ENCODE data around the gene EPB41L5.
A peak's percentile ranks its signal among the peaks of the same experiment; 100 is the strongest.
"Not testable (repeated sequence)": the region's sequence is repeated elsewhere in the genome, so short reads cannot be mapped to it uniquely, and the experiment has no call there.

Gene EPB41L5

DNA sequence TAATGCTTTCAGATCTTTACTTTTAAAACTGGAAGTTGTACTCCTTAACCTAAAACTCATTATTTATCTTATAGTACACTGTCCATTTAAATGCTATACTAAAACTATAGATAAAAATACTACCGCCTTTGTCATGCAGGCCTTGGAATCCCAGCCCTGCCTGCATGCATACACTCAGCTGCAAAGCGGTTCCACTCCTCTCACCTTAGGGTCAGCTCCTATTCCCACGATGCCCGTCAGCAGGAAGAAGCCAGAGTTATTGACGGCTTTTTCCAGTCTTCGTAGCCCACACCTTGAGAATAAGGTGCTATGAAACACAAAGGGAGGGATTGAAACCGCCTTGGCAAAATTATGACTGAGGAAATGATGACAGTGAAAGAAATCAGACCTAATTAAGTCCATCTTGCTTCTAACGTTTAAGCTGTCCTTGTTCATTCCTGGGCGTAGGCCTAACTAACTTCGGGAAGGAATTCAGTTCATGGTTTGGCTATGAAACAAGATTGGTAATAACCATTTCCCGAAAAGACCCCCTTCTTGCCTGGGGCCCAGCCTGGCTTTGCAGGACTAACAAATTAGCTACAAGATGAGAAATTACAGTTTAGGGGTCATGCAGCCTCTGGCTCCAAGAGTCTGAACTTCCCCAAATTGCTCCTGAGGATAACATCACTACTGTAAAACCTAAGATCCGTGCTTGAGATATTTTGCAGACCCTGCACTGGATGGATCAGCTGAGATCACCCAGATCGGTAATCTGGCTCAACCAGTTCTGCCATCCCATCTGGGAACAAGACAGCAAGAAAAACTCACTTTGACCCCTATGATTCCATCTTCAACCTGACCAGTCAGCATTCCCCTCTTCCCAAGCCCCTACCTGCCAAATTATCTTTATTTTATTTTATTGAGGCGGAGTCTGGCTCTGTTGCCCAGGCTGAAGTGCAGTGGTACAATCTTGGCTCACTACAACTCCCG is 17.1 kb downstream of the EPB41L5 start:
- DNase-seq (ENCODE audit: low read depth) = no peak

DNA sequence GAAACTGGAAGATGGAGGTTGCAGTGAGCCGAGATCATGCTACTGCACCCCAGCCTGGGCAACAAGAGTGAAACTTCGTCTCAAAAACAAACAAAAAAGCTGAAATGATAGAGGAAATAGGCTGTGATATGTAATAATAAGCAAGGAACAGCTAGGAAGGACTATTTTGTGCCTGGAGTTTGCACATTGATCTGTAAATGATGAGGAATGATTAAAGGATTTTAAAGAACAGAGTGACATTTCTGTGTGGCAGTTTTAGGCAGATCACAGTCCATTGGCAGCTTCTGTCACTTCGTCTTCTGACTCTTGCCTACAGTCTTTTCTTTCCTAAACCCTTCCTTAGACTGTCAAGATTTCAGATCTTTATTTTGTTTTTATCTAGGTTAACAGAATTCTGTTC is 19.4 kb downstream of the EPB41L5 start:
- no peak for DNase-seq (ENCODE audit: low read depth)

DNA sequence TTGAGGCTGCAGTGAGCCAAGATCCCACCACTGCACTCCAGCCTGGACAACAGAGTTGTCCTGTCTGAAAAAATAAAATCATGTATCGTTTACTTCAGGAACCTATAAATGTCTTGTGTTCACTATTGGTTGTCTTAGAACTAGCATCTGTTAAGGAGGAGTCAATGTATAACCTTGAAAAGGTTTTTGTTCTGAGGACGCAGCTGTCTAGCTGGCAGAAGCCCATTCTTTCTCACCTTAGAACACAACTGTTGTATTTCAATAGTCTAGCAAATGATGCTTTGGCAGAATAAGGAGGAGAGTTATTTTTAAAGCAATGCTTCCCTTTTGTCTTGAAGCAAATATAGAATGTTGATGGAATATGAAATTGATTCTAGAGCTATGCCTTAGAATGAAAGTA is 21.1 kb downstream of the EPB41L5 start:
- no peak for DNase-seq (ENCODE audit: low read depth)

DNA sequence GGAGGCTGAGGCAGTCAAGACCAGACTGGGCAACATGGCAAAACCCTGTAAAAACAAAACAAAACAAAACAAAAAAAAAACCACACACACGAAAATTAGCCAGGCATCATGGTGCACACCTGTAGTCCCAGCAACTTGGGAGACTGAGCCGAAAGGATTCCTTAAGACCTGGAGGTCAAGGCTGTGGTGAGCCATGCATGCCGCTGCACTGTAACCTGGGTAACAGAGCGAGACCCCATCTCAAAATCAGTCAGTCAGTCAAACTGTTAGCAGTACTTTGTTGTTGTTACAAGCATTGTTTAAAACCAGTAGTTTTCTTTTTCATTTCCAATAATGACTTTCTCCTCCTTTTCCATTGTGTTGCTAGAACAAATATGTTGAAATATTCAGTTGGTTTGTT is 21.7 kb downstream of the EPB41L5 start:
- no peak for DNase-seq (ENCODE audit: low read depth)

DNA sequence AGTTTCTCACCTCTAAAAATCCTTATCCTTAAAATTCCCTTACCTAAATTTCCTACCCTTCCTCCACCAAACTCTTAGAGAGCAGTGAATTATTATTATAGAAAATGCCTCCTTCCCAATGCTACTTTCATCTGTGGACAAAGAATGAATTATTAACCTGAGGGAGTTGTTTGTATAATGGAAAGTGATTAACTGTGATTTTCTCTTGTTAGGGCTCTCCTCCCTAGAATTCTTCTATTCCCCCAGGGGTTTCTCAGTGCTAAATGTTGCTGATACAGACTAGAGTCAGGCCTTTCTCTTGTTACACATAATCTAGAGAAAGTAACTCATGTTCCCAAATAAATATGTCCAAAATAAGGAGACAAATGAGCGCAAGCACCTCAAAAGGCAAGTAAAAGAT is 23.3 kb downstream of the EPB41L5 start:
- DNase-seq (ENCODE audit: low read depth) = no peak

DNA sequence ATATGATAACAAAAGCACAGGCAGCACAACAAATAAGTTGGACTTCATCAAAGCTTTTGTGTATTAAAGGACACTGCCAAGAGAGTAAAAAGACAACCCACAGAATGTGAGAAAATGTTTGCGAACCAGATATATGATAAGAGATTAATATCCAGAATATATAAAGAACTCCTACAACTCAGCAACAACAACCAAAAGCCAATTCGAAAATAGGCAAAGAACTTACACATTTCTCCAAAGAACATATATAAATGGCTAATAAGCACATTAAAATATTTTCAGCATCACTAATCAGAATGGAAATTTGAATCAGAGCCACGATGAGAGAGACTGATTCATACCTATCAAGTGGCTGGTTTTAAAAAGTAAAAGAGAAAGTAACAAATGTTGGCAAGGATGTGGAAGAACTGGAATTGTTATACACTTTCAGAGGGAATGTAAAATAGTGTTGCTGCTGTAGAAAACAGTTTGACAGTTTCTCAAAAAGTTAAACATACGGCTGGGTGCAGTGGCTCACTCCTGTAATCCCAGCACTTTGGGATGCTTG is 25.2 kb downstream of the EPB41L5 start:
- peak; percentile 25 for DNase-seq (ENCODE audit: low read depth)

DNA sequence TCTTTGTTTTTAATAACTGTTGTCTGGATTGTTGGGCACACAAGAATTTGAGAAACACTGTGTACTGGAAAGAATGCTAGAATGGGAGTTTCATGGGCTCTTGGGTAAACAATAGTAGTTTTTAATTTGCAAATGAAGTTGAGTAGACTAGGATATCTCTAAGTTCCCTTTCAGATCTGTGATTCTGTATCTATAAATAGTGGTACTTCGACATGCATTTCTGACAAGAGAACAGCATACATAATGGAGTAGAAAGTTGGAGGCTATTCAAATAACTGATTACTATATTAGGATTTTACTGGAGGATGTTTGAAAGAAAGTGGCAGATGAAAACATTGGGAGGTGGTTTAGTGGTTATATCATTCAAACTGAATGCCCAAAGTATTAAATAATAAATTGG is 29.5 kb downstream of the EPB41L5 start:
- no peak for DNase-seq (ENCODE audit: low read depth)

DNA sequence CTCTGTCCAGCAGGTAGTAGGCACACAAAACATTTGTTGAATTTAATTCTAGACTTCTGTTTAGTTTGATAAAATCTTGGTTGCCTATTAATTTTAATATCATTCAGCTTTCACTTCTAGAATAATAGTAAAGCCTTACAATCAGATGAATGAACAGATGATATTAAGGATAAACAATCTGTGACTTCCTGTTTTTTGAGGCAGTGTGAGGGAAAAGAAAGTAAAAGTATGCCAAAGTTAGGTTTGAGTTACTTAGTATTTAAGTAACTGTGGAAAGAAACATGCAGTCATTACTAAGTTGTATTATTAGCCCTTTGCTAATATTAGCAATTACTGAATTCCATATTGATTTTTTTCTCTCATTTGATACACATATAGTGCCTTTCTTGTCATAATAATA is 31.5 kb downstream of the EPB41L5 start:
- no peak for DNase-seq (ENCODE audit: low read depth)

DNA sequence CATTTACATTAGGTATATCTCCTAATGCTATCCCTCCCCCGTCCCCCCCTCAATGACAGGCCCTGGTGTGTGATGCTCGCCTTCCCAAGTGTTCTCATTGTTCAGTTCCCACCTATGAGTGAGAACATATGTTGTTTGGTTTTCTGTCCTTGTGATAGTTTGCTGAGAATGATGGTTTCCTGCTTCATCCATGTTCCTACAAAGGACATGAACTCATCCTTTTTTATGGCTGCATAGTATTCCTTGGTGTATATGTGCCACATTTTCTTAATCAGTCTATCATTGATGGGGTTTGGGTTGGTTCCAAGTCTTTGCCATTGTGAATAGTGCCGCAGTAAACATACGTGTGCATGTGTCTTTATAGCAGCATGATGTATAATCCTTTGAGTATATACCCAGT is 32.9 kb downstream of the EPB41L5 start:
- not testable (repeated sequence) for DNase-seq (ENCODE audit: low read depth)

DNA sequence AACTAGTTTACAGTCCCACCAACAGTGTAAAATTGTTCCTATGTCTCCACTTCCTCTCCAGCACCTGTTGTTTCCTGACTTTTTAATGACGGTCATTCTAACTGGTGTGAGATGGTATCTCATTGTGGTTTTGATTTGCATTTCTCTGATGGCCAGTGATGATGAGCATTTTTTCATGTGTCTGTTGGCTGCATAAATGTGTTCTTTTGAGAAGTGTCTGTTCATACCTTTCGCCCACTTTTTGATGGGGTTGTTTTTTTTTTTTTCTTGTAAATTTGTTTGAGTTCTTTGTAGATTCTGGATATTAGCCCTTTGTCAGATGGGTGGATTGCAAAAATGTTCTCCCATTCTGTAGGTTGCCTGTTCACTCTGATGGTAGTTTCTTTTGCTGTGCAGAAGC is 33.4 kb downstream of the EPB41L5 start:
- not testable (repeated sequence) for DNase-seq (ENCODE audit: low read depth)

DNA sequence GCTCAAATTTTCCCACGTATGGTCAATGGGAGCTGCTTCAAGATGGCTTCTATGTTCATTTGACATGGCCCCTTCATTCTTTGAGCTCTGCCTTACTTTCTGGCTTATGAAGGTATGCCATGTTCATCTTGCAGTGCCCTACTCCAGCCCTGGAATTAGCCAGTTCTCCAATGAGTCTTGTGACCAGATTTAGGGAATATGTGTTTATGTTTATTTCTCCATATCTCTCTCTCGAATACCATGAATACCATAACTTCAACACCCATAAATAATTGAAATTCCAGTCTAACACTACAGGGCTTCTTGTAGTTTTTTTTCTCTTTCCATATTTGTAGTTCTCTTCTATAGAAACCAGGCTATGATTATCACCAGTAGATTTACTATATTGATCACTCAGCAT is 39.7 kb downstream of the EPB41L5 start:
- DNase-seq (ENCODE audit: low read depth) = peak; percentile 45

DNA sequence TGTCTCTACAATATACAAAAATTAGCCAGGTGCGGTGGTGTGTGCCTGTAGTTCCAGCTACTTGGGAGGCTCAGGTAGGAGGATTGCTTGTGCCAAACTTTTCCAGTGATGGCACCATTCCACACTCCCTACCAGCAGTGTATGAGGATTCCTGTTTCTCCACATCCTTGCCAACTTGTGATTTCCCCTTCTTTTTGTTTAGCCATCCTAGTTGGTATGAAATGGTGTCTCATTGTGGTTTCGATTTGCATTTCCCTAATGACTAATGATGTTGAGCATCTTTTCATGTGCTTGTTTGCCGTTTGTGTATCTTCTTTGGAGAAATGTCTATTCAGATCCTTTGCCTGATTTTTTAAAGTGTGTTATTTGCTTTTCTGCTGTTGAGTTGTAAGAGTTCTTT is 41.0 kb downstream of the EPB41L5 start:
- peak; percentile 43 for DNase-seq (ENCODE audit: low read depth)

DNA sequence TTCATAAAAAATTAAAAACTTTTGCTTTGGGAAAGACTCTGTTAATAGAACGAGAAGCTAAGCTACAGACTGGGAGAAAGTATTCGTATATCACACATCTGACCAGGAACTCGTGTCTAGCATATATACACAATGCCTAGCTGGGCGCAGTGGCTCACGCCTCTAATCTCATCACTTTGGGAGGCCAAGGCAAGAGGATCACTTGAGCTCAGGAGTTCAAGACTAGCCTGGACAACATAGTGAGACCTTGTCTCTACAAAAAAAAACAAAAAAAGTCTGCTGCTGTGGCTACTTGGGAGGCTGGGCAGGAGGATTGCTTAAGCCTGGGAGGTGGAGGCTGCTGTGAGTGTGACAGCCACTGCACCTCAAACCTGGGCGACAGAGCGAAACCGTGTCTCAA is 46.6 kb downstream of the EPB41L5 start:
- DNase-seq (ENCODE audit: low read depth) = no peak

DNA sequence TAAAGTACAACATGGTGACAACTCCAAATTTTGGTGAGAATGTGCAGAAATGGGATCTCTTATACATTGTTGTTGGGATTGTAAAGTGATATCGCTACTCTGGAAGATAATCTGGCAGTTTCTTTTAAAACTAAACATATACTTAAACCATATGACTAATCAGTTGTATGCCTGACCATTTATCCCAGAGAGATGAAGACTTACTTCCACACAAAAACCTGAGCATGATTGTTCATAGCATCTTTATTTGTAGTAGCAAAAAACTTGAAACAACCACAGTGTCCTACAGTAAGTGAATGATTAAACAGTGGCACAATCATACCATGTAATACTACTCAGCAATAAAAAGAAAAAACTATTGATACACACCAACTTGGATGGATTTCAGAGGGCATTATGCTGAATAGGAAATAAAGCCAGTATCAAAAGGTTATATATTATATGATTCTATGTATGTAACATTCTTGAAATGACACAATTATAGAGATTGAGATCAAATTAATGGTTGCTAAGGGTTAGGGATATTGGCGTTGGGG is 47.3 kb downstream of the EPB41L5 start:
- DNase-seq (ENCODE audit: low read depth) = no peak

DNA sequence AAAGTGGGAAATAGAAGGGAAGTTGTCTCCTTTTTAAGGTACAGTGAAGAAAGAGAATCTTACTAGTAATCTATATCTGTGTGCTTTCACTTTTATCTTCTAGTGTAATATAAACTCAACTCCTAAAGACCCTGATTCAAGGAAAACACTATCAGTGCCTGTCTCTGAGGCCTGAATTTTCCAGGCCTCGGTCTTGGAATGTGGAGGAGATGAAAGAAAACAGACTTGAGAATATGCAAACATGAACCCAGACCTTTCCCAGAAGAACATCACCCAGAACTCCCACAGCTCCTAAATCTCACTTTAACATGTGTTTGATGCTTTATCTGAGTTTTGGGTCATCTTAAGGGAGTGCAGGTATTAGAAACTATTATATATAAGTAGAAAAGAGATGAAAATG is 51.8 kb downstream of the EPB41L5 start:
- DNase-seq (ENCODE audit: low read depth) = no peak

DNA sequence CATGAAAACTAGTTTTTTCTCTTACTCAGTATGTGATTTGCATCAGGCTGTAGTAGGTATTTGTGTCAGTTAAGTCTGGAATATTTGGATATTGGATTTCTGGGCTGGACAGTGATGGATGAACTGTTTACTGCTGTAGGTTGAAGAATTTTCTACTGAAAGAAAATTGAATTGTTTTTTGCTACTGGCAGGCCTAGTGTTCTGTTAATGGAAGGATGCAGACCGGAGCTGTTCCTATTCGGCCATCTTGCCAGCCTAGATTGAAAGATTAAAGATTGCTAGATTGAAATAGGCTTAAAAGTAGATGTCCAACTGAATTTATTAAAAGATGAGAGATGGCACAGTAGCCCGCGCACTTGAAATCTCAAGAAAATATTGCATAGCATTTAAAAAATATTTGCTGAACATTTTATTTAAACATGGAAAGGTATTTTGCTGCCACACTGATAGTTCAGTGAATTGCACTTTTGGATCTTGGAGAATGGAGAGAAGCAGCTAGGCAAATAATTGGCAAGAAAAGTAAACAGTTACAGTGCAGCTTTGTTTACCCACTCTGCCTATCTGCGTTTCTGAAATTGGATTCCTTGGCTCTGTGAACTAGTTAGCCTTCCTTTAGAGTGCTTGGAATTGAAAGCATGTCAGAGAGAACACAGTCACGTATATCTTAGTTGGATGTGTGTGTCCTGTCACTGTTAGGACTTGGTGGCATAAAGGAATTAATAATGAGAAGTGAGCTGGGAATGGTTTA is 54.1 kb downstream of the EPB41L5 start:
- DNase-seq (ENCODE audit: low read depth) = peak; percentile 10

DNA sequence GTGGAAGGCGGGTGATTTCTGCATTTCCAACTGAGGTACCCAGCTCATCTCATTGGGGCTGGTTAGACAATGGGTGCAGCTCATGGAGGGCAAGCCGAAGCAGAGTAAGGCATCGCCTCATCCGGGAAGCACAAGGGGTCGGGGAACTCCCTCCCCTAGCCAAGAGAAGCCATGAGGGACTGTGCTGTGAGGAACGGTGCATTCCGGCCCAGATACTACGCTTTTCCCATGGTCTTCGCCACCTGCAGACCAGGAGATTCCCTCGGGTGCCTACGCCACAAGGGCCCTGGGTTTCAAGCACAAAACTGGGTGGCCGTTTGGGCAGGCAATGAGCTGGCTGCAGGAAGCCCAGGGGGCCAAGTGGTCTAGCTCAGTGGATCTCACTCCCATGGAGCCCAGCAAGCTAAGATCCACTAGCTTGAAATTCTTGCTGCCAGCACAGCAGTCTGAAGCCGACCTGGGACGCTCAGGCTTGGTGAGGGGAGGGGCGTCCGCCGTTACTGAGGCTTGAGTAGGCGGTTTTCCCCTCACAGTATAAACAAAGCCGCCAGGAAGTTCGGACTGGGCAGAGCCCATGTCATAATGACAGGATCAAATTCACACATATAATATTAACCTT is 55.3 kb downstream of the EPB41L5 start:
- not testable (repeated sequence) for DNase-seq (ENCODE audit: low read depth)

DNA sequence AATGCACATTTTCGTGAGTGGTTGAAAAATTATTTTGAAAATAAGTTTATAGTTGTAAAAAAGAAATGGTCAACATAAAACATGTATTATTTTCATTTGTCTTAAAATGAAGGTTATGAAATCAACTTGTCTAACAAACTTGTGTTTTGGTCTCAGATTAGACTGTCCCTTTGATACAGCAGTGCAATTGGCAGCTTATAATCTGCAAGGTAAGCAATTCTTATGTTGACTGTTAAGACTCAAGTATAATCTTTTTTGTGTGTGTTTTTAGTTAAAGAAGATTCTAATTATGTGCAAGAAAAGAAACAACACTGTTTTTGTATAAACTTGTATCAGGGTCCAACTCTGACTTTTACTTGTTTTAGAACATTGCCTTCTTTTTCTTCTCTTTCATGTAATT is 62.7 kb downstream of the EPB41L5 start:
- no peak for DNase-seq (ENCODE audit: low read depth)

DNA sequence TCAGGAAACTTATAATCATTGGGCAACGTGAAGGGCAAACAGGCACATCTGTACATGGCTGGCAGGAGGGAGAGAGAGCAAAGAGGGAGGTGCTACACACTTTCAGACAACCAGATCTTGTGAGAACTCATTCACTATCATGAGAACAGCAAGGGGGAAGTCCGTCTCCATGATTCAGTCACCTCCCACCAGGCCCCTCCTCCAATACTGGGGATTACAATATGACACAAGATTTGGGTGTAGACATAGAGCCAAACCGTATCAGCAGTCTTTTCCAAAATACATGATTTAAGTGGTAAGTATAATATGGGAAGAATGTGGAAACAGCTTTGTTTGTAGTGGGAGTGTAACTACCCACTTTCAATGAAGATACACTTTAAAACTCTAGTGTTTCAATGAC is 65.0 kb downstream of the EPB41L5 start:
- no peak for DNase-seq (ENCODE audit: low read depth)

DNA sequence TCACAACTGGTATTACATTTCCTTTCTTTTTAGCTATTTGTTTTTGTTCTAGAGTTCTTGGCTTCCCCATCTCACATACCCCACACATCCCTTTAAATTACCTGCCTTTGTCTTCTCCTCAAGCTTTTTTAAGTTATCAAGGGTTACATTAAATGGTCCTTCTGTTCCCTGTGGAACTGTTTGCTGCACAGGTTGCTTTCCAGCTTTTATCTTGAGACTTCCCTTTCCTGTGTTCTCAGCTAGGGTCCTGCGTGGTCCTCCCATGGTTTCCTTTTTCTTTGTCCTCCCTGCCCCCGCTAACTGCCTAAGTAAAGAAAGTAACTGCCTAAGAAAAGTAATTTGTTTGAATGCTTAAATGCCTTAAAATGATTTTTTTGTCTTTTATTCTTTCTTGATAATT is 66.8 kb downstream of the EPB41L5 start:
- DNase-seq (ENCODE audit: low read depth) = no peak

DNA sequence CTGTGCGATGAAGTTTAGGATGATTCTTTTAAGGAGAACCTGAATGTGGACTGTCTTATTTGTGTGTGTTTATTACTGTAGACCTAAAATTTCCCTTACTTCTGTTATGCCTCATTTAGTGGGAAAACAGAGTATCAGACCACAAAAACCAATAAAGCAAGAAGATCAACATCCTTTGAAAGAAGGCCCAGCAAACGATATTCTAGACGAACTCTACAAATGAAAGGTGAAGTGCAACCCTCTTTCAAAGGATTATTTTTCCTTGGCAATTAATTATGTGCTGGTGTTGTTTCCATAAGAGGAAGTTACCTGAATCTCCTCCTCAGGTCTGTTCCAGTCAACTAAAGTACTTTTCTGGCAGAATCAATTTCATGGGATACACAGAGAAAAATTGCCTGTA is 78.6 kb downstream of the EPB41L5 start:
- no peak for DNase-seq (ENCODE audit: low read depth)

DNA sequence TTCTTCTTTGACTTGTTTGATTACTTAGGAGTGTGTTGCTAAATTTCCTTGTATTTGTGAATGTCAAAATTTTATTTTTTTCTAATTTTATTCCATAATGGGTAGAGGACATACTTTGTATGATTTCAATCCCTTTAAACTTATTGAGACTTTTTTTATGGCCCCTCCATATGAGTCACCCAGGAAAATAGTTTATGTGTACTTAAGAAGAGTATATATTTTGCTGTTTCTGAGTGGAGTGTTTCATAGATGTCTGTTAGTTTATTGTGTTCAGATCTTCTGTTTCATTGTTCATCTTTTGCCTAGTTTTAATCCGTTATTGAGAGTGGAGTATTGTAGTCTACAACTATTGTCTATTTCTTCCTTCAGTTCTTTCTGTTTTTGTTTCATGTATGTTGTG is 81.9 kb downstream of the EPB41L5 start:
- peak; percentile 3 for DNase-seq (ENCODE audit: low read depth)
